ENCODE measurements around the gene UQCC5.

Gene UQCC5

DNA sequence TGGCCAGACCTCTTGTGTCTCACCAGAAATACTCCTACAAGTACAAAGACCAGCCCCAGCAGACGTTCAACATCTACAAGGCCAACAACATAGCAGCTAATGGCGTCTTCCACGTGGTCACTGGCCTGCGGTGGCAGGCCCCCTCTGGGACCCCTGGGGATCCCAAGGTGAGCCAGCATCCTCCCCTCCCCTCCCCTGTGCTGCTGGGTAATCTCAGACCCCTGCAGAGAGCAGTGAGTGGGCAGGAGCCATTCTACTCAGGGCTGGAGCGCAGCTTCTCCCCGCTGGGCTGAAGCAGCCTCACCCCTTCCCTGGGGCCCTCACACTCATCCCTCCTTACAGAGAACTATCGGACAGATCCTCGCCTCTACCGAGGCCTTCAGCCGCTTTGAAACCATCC, 31.4 kb upstream of the UQCC5 start:
- no peak for DNase-seq (ENCODE audit: low read depth)

DNA sequence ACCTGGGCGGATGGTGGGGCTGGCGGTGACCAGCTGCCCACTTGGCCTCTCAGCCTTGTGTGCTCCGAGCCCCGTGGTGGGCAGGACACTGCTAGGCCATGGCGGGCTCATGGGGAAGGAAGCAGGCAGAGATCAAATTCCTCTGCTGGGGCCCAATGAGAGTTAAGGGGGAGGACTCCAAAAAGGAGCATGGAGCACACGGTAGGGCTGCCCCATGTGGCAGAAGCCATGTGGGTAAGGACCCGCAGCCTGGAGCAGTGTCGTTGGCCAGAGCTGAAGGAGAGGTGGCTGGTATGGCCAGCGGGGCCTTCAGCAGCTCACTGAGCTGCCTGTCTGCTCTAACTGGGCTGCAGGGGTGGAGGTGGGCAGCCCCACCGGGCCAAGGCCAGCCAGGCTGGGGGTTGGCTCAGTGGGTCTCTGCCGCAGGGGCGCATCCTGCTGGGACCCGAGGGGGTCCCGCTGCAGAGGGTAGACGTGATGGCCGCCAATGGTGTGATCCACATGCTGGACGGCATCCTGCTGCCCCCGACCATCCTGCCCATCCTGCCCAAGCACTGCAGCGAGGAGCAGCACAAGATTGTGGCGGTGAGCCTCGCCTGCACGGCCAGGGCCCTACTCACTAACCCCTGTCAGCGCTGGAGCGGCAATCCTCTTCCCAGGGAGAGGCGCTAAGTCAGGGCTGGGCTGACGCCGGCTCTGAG, 30.0 kb upstream of the UQCC5 start:
- no peak for DNase-seq (ENCODE audit: low read depth)

DNA sequence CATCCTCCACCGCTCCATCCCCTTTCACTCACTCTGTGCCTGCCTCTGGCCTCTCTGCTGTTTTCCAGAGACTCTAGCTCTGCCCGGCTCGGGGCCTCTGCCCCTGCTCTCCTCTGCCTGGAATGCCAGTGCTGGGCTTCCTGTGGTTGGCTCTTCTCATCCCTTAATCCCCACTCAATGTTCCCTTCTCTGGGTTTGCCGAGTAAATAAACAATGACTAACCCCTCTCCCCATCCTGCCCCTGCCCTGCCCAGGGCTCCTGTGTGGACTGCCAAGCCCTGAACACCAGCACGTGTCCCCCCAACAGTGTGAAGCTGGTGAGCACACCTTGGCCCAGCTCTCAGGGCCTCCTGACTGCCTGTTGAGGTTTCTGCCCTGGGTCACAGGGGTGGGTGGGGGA, 29.0 kb upstream of the UQCC5 start:
- DNase-seq (ENCODE audit: low read depth), result no peak

DNA sequence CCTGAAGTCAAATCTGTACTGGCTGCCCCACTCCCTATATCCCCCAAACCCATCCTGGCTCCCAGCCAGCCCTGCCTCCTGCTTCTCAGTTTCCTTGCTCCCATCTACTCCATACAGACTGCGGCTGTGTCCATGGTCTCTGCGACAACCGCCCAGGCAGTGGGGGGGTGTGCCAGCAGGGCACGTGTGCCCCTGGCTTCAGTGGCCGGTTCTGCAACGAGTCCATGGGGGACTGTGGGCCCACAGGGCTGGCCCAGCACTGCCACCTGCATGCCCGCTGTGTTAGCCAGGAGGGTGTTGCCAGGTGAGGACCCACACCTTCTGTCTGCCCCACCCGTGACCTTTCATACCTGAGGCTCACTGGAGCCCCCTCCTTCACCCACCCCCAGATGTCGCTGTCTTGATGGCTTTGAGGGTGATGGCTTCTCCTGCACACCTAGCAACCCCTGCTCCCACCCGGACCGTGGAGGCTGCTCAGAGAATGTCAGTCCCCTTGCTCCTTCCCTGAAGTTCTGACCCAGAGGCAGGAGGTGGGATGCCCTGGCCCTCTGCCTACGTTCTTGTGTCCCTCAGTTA, 26.6 kb upstream of the UQCC5 start:
- no peak for DNase-seq (ENCODE audit: low read depth)

DNA sequence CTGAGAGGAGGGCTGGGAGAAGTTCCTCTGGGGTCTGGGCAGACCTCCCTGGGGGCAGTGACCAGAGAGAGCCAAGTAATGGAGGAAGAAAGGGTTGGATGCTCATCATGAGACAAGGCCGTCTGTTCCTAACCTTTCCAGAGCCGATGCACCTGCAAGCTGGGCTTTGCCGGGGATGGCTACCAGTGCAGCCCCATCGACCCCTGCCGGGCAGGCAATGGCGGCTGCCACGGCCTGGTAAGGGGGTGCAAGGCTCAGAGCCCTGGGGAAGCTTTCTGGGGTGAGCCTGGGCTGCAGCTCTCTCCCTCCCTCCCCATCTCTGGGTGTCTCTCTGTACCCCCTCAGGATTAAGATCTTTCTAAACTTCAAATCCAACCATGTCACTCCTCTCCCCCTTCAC, 24.9 kb upstream of the UQCC5 start:
- no peak for DNase-seq (ENCODE audit: low read depth)

DNA sequence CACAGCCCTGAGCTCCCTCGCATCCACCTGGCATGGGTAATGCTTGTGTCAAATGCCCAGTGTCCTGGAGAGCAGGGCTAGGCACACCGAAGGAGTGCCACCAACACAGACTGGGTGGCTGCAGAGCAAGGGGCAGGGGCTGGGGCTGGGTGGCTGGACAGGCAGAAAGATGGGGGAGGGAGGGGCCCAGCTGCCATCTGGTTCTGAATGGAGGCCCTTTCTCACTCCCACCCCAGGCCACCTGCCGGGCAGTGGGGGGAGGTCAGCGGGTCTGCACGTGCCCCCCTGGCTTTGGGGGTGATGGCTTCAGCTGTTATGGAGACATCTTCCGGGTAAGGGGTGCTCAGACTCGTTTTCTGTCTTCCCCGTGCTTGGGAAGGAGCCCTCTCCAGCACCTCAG, 24.3 kb upstream of the UQCC5 start:
- no peak for DNase-seq (ENCODE audit: low read depth)

DNA sequence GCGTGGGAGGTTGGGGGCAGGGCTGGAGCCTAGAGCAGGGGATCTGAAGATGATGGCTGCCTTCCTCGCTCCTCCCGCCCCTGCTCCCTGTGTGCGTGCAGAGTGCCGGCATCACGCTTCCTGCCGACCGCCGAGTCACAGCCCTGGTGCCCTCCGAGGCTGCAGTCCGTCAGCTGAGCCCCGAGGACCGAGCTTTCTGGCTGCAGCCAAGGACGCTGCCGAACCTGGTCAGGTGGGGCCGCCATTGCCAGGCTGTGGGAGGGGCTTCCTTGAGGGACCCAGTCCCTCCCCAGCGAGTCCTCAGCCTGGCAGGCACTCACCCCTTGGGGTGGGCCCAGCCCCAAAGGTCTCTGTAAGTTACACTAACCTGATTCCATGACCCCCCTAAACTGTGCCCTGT, 23.7 kb upstream of the UQCC5 start:
- no peak for DNase-seq (ENCODE audit: low read depth)

DNA sequence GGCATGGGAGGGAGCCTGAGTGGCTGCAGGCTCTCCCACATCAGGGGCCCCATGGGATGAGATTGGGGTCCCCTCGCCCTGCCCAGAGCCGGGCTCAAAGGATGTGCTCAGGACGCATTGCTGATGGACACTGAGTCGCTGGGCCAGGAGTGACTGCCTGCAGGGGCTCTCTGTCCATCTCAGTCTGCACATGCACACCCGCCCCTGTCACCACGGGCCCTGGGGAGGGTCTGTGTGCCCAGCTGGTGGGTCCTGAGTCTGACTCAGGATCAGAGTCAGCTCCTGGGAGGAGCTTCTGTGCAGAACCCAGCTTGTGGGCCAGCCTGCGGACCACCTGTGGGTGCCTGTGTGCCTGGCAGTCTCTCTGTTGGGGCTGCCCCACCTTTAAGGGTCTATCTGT, 23.1 kb upstream of the UQCC5 start:
- no peak for DNase-seq (ENCODE audit: low read depth)

DNA sequence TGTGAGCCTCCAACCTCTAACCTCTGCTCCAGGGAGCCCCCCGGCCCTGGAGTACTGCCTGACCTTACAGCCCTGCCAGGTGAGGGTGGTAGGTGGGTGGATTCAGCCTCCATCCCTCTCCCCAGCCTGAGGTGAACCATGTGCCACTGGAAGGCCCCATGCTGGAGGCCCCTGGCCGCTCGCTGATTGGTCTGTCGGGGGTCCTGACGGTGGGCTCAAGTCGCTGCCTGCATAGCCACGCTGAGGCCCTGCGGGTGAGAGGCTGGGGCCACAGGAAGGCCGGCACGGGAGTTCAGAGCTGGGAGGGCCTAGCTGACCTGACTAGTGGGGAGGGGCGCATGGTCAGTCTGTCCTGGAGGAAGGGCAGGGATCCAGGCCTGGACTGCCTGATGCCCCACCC, 21.8 kb upstream of the UQCC5 start:
- DNase-seq (ENCODE audit: low read depth), result no peak

DNA sequence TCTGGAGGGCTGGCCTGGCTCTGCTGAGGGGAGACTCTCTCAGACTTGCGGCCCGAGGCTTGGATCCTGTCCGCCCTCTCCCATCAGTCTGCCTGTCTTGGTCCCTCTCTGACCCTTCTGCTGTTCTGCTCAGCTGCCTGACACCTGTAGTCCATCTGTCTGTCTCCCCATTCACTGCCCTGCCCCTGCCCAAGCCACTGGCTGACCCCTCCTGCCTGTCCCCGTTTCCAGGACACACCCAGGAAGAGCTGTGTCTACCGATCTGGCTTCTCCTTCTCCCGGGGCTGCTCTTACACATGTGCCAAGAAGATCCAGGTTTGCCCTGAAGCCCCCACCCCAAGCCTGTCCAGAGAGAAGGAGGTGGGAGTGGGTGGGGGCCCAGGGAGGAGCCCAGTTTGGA, 21.2 kb upstream of the UQCC5 start:
- DNase-seq (ENCODE audit: low read depth), result no peak

DNA sequence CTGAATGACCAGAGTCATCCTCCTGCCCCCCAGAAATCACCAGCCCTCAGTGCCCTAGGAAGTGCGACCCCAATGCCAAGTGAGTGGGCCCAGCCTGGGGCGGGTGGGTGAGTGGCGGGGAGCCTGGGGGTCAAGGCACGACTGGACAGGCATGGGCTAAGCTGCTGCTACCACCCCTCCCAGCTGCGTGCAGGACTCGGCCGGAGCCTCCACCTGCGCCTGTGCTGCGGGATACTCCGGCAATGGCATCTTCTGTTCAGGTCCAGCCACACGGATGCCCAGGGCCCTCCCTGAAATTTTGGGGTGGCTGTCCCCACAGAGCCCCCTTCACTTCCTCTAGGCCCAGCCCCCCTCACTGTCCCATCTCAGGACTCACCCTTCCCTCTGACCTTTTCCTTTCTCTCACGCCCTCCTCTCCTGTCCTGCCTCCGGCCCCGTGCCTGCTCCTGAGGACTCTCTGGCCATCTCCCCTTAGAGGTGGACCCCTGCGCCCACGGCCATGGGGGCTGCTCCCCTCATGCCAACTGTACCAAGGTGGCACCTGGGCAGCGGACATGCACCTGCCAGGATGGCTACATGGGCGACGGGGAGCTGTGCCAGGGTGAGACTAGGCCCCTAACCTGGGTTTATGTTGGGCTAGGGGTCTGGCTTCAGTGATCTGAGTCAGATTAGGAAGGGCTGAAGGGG, 19.8 kb upstream of the UQCC5 start:
- no peak for DNase-seq (ENCODE audit: low read depth)

DNA sequence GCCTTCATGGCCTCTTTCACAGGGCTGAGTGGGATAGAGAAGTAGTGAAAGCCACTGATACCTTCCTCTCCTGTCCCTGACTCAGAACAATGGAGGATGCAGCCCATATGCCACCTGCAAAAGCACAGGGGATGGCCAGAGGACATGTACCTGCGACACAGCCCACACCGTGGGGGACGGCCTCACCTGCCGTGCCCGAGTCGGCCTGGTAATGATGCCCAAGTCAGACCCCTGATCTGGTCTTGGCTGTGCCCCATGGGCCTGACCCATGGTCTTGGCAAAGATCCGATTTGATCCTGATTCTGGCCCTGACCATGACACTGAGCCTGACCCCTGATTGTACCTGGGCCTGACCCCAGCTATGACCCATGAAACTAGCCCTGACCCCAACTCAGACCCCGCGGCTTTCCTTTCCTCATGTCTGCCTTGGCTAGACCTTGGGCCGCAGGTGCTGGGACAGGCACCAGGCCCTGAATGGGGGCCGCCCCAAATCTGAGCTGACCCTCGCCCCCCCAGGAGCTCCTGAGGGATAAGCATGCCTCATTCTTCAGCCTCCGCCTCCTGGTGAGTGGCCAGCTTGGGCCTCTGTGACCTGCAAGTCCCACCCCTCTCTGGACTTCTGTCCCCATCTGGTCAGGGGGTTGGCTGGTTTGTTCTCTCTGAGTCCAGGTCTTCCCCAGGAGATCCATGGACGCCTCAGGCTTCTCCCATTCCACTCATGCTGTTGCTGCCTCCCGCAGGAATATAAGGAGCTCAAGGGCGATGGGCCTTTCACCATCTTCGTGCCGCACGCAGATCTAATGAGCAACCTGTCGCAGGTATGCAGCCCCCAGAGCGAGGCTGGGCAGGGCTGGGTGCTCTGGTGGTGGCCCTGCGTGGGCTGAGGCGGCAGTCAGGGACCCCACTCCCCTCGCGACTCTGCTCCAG, 18.3 kb upstream of the UQCC5 start:
- DNase-seq (ENCODE audit: low read depth), result no peak

DNA sequence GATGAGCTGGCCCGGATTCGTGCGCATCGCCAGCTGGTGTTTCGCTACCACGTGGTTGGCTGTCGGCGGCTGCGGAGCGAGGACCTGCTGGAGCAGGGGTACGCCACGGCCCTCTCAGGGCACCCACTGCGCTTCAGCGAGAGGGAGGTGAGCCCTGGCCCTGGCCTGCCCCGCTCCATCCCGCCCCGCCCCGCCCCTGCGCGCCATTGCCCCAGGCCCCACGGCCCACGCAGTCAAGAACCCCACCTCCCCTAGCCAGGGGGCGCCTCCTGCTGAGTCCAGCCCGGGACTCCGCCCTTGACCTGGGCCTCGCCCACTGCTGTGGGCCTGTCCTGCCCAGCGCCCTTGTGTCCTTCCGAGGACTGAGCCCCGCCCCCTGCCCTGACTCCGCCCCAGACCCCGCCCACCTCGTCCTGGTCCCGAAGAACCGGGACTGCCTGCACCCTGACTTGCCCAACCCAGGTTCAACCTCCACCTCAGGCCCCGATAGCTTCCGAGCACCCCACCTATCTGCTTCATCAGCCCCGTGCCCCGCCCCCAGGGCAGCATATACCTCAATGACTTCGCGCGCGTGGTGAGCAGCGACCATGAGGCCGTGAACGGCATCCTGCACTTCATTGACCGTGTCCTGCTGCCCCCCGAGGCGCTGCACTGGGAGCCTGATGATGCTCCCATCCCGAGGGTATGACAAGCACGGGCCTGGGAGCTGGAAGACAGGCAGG, 17.5 kb upstream of the UQCC5 start:
- DNase-seq (ENCODE audit: low read depth), result no peak

DNA sequence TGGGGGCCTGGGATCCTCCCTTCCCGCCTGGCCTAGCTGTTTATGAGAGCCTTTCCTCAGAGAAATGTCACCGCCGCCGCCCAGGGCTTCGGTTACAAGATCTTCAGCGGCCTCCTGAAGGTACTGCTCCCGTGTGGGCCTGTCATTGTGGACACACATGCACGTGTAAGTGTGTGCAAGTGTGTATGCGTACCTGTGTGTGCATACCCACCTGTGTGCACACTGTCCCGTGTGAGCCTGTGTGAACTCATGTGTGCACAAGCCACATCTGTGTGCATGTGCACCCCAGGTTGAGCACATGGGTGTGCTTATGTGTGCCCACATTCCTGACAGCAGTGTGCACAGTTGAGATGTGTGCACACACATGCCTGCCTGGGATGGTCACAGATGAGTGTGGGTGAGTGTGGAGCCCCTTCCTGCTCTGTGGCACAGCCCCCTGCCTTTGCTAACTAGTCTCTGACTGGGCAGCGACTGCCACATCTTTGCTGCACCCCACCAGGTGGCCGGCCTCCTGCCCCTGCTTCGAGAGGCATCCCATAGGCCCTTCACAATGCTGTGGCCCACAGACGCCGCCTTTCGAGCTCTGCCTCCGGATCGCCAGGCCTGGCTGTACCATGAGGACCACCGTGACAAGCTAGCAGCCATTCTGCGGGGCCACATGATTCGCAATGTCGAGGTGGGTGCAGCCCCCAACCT, 16.8 kb upstream of the UQCC5 start:
- no peak for DNase-seq (ENCODE audit: low read depth)

DNA sequence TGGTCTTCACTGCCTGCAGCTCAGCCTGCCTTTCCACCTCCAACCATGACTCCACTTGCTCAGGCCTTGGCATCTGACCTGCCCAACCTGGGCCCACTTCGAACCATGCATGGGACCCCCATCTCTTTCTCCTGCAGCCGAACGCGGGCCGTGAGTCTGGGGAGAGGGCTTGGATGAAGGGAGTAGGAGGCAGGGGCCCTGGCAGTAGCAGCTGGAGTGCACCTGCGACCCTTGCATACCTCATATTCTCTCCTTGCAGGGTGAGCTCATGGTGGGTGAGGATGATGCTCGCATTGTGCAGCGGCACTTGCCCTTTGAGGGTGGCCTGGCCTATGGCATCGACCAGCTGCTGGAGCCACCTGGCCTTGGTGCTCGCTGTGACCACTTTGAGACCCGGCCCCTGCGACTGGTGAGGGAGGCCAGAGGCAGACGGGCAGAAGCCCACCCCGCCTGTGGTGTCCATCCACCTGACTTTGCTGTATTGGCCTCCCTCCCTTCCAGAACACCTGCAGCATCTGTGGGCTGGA, 16.2 kb upstream of the UQCC5 start:
- no peak for DNase-seq (ENCODE audit: low read depth)

DNA sequence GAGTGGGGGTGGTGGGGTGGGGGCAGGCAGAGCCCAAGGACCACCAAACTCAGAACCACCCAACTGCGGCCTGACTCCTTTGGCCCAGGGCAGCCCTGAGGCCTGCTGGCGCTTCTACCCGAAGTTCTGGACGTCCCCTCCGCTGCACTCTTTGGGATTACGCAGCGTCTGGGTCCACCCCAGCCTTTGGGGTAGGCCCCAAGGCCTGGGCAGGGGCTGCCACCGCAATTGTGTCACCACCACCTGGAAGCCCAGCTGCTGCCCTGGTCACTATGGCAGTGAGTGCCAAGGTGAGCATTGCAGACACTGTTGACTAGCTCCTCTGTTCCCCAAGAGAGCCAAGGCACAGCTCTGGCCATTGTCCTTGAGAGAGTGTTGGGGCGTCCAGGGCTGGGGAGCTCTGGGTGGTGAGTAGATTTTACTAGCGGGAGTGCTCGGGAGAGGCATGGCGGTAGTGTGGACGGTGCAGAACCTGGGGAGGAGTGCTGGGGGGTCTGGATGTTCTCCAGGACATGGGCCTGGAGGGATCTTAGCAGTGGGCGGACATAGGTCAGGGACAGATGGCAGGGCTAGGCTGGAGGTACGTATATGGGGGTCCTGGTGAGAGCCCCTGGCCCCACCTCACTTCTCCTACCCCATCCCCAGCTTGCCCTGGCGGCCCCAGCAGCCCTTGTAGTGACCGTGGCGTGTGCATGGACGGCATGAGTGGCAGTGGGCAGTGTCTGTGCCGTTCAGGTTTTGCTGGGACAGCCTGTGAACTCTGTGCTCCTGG, 15.5 kb upstream of the UQCC5 start:
- no peak for DNase-seq (ENCODE audit: low read depth)

DNA sequence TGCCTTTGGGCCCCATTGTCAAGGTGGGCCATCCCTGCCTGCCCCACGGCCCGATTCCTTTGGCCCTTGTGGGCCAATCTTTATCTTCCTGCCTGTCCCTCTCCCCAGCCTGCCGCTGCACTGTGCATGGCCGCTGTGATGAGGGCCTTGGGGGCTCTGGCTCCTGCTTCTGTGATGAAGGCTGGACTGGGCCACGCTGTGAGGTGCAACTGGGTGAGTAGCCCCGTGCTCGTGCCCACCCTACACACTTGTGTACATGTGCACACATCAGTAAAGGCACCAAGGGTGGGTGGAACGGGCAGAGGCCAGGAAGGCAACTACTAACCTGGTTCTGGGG, 14.9 kb upstream of the UQCC5 start:
- DNase-seq (ENCODE audit: low read depth), result no peak

DNA sequence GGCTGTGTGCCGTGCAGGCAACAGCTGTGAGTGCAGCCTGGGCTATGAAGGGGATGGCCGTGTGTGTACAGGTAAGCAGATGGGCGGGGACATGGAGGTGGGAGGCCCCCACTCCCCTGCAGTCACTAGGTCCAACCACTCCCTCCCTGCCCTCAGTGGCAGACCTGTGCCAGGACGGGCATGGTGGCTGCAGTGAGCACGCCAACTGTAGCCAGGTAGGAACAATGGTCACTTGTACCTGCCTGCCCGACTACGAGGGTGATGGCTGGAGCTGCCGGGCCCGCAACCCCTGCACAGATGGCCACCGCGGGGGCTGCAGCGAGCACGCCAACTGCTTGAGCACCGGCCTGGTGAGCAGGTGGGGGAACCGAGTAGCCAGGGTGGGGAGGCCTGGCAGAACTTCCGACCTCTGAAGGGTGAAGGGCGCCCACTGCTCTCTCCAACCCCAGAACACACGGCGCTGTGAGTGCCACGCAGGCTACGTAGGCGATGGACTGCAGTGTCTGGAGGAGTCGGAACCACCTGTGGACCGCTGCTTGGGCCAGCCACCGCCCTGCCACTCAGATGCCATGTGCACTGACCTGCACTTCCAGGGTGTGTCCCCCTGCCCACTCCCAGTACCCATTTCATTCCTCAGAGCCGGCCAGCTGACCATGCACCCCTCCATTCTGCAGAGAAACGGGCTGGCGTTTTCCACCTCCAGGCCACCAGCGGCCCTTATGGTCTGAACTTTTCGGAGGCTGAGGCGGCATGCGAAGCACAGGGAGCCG, 14.3 kb upstream of the UQCC5 start:
- no peak for DNase-seq (ENCODE audit: low read depth)

DNA sequence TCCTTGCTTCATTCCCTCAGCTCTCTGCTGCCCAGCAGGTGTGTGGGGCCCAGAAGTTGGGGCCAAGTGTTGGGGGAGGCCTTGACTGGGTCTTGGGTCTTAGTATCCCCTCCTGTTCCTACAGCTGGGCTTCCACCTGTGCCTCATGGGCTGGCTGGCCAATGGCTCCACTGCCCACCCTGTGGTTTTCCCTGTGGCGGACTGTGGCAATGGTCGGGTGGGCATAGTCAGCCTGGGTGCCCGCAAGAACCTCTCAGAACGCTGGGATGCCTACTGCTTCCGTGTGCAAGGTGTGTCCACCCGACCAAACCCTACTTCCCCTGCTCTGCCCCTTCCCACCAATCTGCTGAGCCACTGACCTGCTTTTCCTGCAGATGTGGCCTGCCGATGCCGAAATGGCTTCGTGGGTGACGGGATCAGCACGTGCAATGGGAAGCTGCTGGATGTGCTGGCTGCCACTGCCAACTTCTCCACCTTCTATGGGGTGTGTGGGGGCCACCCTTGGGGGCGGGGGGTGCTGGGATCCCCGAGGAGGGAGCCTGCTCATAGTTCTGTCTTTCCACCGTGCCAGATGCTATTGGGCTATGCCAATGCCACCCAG, 13.7 kb upstream of the UQCC5 start:
- no peak for DNase-seq (ENCODE audit: low read depth)
